GM12801 (cell line): ENCODE measurements around the gene PXT1.

Experiments used
- TF ChIP-seq, protein P1 (sequence below): IDR thresholded peaks from one replicate; pipeline ENCODE4 v1.5.1; 2011; ENCODE audit warnings: control low read depth; ENCODE audit not compliant: insufficient read length; ENCODE audit errors: extremely low read depth

Gene PXT1

DNA sequence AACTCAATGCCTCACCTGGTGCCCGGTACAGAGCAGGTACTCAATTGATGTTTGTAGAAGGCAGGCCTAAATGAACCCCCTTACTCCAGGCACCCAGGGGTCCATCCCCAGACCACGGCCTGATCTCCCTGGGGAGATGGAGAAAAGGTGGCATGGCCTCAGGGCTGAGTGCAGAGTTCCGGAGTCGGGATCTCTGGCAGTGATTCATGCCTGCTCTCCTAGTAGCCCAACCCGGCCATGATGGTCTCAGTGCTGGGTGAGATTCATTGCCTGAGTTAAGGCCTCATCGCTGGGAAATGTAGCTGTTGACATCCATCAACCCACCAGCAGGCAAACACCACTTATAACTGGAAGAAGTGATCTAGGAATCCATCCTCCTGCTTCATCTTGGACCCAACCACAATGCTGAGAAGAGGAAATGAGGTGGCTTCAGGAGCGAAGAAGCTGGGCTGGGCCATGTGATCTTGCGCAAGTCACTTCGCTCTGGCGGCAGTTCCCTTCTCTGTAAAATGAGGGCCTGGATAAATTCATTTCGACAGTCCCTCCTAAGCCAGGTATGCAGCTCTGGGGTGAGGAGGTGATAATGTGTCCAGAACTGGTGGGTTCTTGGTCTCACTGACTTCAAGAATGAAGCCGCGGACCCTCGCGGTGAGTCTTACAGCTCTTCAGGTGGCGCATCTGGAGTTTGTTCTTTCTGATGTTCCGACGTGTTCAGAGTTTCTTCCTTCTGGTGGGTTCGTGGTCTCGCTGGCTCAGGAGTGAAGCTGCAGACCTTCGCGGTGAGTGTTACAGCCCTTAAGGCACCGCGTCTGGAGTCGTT lies 79.9 kb downstream of the PXT1 start:
- TF ChIP-seq, protein P1, sequence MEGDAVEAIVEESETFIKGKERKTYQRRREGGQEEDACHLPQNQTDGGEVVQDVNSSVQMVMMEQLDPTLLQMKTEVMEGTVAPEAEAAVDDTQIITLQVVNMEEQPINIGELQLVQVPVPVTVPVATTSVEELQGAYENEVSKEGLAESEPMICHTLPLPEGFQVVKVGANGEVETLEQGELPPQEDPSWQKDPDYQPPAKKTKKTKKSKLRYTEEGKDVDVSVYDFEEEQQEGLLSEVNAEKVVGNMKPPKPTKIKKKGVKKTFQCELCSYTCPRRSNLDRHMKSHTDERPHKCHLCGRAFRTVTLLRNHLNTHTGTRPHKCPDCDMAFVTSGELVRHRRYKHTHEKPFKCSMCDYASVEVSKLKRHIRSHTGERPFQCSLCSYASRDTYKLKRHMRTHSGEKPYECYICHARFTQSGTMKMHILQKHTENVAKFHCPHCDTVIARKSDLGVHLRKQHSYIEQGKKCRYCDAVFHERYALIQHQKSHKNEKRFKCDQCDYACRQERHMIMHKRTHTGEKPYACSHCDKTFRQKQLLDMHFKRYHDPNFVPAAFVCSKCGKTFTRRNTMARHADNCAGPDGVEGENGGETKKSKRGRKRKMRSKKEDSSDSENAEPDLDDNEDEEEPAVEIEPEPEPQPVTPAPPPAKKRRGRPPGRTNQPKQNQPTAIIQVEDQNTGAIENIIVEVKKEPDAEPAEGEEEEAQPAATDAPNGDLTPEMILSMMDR, result no peak

DNA sequence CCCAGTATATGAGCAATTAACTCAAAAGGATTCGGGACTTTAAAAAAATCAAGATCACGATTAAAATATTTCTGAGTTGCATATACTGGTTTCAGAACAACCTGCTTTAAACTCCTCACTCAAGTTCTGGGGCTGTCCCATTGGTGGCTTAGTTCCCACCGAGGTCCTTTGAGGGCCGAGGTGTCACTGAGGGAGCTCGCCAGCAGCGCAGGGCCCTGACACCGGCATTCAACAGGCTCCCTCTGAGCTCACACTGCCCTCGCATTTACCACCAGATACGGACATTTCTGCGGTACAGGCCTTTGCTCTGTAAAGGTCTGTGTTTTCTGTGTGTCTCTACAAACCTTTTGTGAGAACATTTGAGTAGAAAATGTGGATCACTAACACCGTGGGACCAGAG lies 81.6 kb downstream of the PXT1 start:
- TF ChIP-seq, protein P1, result no peak

GRCh38 chr6:36360241-36361054 lies 82.2 kb downstream of the PXT1 start:
- TF ChIP-seq, protein P1, result no peak

- TF ChIP-seq, protein P1, result no peak
Measured at GRCh38 chr6:36358226-36358915, 84.3 kb downstream of the PXT1 start.

GRCh38 chr6:36357872-36358225 lies 84.8 kb downstream of the PXT1 start:
- TF ChIP-seq, protein P1, result no peak

- TF ChIP-seq, protein P1, result no peak
Measured at GRCh38 chr6:36355819-36356218, 86.8 kb downstream of the PXT1 start.

DNA sequence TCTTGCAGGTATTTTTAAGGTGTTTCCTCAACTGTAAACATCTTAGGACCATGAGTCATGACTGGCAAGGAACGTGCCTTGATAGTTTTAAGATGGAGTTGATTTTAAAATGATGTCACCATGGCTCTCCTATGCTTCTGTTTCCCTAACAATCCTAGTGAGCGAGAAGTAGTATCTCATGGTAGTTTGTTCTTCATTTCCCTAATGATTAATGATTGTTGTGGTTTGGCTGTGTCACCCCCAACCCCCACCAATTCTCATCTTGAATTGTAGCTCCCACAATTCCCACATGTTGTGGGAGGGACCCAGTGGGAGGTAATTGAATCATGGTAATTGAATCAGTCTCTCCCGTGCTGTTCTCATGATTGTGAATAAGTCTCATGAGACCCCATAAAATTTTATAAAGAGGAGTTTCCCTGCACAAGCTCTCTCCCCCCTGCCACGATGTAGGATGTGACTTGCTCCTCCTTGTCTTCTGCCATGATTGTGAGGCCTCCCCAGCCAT lies 89.2 kb downstream of the PXT1 start:
- TF ChIP-seq, protein P1, result no peak
